Measurements from ENCODE around the gene ASB10. TPM values are rescaled to one million over a fixed set of nuclear protein-coding genes. Genes with fewer than 3 reads are reported as not detected.

The ASB10 gene
- not detected for polyA plus RNA-seq (2013, experiment 1 of 2; ENCODE audit: insufficient read length)
- polyA plus RNA-seq (2013, experiment 2 of 2; ENCODE audit: insufficient read length): 0.17 TPM

- DNase-seq: no peak
These were observed at the start of gene ASB10 for GRCh38 chr7:151186640-151187408. Gene ASB10 (minus strand): TSS chr7:151187250. CDS start chr7:151187130, 120 bp downstream.

GRCh38 chr7:151236406-151236805 lies 49.4 kb upstream of the ASB10 start:
- no peak for DNase-seq

- DNase-seq: no peak
These were observed 48.2 kb upstream of the ASB10 start for GRCh38 chr7:151235091-151235787.

GRCh38 chr7:151233804-151234203 lies 46.8 kb upstream of the ASB10 start:
- no peak for DNase-seq

GRCh38 chr7:151232917-151233701 lies 46.1 kb upstream of the ASB10 start:
- peak; percentile 71 for DNase-seq

GRCh38 chr7:151232091-151232916 lies 45.3 kb upstream of the ASB10 start, which contains the start of gene CHPF2:
Gene CHPF2 (plus strand): TSS chr7:151232483. CDS start chr7:151234012, 1,529 bp downstream.
- peak; percentile 86 for DNase-seq

GRCh38 chr7:151231080-151231479 lies 44.0 kb upstream of the ASB10 start:
- DNase-seq: no peak

GRCh38 chr7:151229249-151229648 lies 42.2 kb upstream of the ASB10 start:
- DNase-seq: no peak

- no peak for DNase-seq
These were observed 41.2 kb upstream of the ASB10 start for GRCh38 chr7:151228024-151228866.

- DNase-seq: peak; percentile 99
These were observed 40.1 kb upstream of the ASB10 start, which contains the start of gene ABCF2 for GRCh38 chr7:151226875-151227782. Gene ABCF2 (minus strand): TSS chr7:151227205. CDS start chr7:151226458, 747 bp downstream.

- DNase-seq: no peak
These were observed 39.5 kb upstream of the ASB10 start for GRCh38 chr7:151226560-151226874.

GRCh38 chr7:151225948-151226510 lies 39.0 kb upstream of the ASB10 start:
- no peak for DNase-seq

- no peak for DNase-seq
These were observed 36.7 kb upstream of the ASB10 start for GRCh38 chr7:151223728-151224127.

- no peak for DNase-seq
These were observed 31.1 kb upstream of the ASB10 start for GRCh38 chr7:151218170-151218569.

- no peak for DNase-seq
These were observed 28.3 kb upstream of the ASB10 start for GRCh38 chr7:151215396-151215795.

GRCh38 chr7:151213826-151214225 lies 26.8 kb upstream of the ASB10 start:
- no peak for DNase-seq

GRCh38 chr7:151212626-151213025 lies 25.6 kb upstream of the ASB10 start:
- no peak for DNase-seq

- DNase-seq: no peak
These were observed 24.2 kb upstream of the ASB10 start for GRCh38 chr7:151211155-151211772.
